Loucy (cell line): Measurements from ENCODE around the gene KIF11.

Experiments used
- H2AFZ ChIP-seq: fragments of 200-600 bp; sonication (generic); 2 replicates; pipeline ENCODE4 v1.6.0; 2016; ENCODE audit warnings: antibody characterized with exemption, mild to moderate bottlenecking, low read length, moderate library complexity
- H3F3A ChIP-seq: fragments of 200-600 bp; 2 replicates; pipeline ENCODE4 v1.6.0; 2016; ENCODE audit warnings: antibody characterized with exemption, low read depth, mild to moderate bottlenecking
- H3K27me3 ChIP-seq: fragments of 200-600 bp; sonication (generic); 2 replicates; pipeline ENCODE4 v1.6.1; 2014; ENCODE audit warnings: low read length, mild to moderate bottlenecking; ENCODE audit not compliant: insufficient read depth, poor library complexity, severe bottlenecking
- H3K36me3 ChIP-seq: fragments of 200-600 bp; sonication (generic); 2 replicates; pipeline ENCODE4 v1.6.1; 2016; ENCODE audit warnings: low read length; ENCODE audit not compliant: insufficient read depth
- H3K4me1 ChIP-seq: fragments of 200-600 bp; sonication (generic); 2 replicates; pipeline ENCODE4 v1.5.1; 2014; ENCODE audit warnings: low read length, mild to moderate bottlenecking; ENCODE audit not compliant: insufficient read depth, poor library complexity, severe bottlenecking
- H3K4me2 ChIP-seq: fragments of 200-600 bp; sonication (generic); 2 replicates; pipeline ENCODE4 v1.6.0; 2014; ENCODE audit warnings: antibody characterized with exemption, low read length, low read depth, mild to moderate bottlenecking; ENCODE audit not compliant: poor library complexity, severe bottlenecking
- H3K4me3 ChIP-seq: fragments of 200-600 bp; sonication (generic); 2 replicates; pipeline ENCODE4 v1.5.1; 2014; ENCODE audit warnings: low read length, mild to moderate bottlenecking, mixed read lengths; ENCODE audit not compliant: poor library complexity, severe bottlenecking
- H3K79me2 ChIP-seq: fragments of 200-600 bp; sonication (generic); 2 replicates; pipeline ENCODE4 v1.6.1; 2014; ENCODE audit warnings: low read length; ENCODE audit not compliant: insufficient read depth
- H3K9ac ChIP-seq: fragments of 200-600 bp; sonication (generic); 2 replicates; pipeline ENCODE4 v1.6.0; 2014; ENCODE audit warnings: mild to moderate bottlenecking, low read depth, low read length, moderate library complexity; ENCODE audit not compliant: poor library complexity, severe bottlenecking
- H3K9me2 ChIP-seq: fragments of 200-600 bp; sonication (generic); replicated peaks from 2 replicates; pipeline ENCODE4 v1.6.1; 2016; ENCODE audit warnings: low read depth, low read length, mixed read lengths
- H3K9me3 ChIP-seq: fragments of 200-600 bp; sonication (generic); 2 replicates; pipeline ENCODE4 v1.6.1; 2014; ENCODE audit warnings: mild to moderate bottlenecking, antibody characterized with exemption, low read length, low read depth; ENCODE audit not compliant: insufficient read depth
- H4K20me1 ChIP-seq: fragments of 200-600 bp; sonication (generic); 2 replicates; pipeline ENCODE4 v1.6.0; 2014; ENCODE audit warnings: antibody characterized with exemption, low read length, mild to moderate bottlenecking; ENCODE audit not compliant: insufficient read depth, poor library complexity, severe bottlenecking
- CTCF ChIP-seq: fragments of 200-600 bp; sonication (generic); conservative IDR thresholded peaks from 2 replicates; pipeline ENCODE4 v1.5.1; 2014; ENCODE audit warnings: mild to moderate bottlenecking, antibody characterized with exemption, low read length
- EZH2phosphoT487 ChIP-seq: fragments of 200-600 bp; IDR thresholded peaks from 2 replicates; pipeline ENCODE4 v1.6.1; 2018; ENCODE audit warnings: antibody characterized with exemption, mild to moderate bottlenecking, moderate library complexity, borderline replicate concordance

The KIF11 gene

GRCh38 chr10:92690915-92691590, 98.1 kb downstream of the KIF11 start:
- TF ChIP-seq EZH2phosphoT487 (no peak; the same call in 1 of the 2 replicates), CTCF (no peak)
- H3K9ac ChIP-seq: peak overlapping the region; percentile 97
- H3K79me2 ChIP-seq: peaks cover 72% of the 10 kb centered on the region

GRCh38 chr10:92691591-92692079, 98.7 kb downstream of the KIF11 start:
- peak overlapping the region; percentile 94 for H3K4me3 ChIP-seq
- peaks cover 18% of the 10 kb centered on the region for H3K27me3 ChIP-seq

More at GRCh38 chr10:92690915-92691590, 98.1 kb downstream of the KIF11 start:
- peaks cover 42% of the 10 kb centered on the region for H3K4me1 ChIP-seq
- peaks cover 40% of the 10 kb centered on the region for H3K36me3 ChIP-seq
- H4K20me1 ChIP-seq: peaks cover 51% of the 10 kb centered on the region
- no peaks in the 10 kb centered on the region for H3K9me2 ChIP-seq
- peak overlapping the region; percentile 94 for H3K4me3 ChIP-seq
- H3K27me3 ChIP-seq: peaks cover 18% of the 10 kb centered on the region
- H3F3A ChIP-seq: peaks cover 12% of the 10 kb centered on the region
- no peak overlapping the region for H2AFZ ChIP-seq
- H3K4me2 ChIP-seq: peak overlapping the region; percentile 94
- H3K9me3 ChIP-seq: no peaks in the 10 kb centered on the region

GRCh38 chr10:92692080-92692671, 99.2 kb downstream of the KIF11 start:
- H3K9ac ChIP-seq: peak overlapping the region; percentile 97
- H3K27me3 ChIP-seq: peaks cover 18% of the 10 kb centered on the region
- H3K4me2 ChIP-seq: peak overlapping the region; percentile 94
- H3F3A ChIP-seq: peaks cover 14% of the 10 kb centered on the region
- peak overlapping the region; percentile 94 for H3K4me3 ChIP-seq
- H3K4me1 ChIP-seq: peaks cover 52% of the 10 kb centered on the region
- peaks cover 83% of the 10 kb centered on the region for H3K79me2 ChIP-seq
- no peaks in the 10 kb centered on the region for H3K9me3 ChIP-seq
- TF ChIP-seq EZH2phosphoT487 (no peak), CTCF (no peak)
- H3K9me2 ChIP-seq: no peaks in the 10 kb centered on the region
- H3K36me3 ChIP-seq: peaks cover 40% of the 10 kb centered on the region
- H2AFZ ChIP-seq: no peak overlapping the region
- H4K20me1 ChIP-seq: peaks cover 56% of the 10 kb centered on the region

More at GRCh38 chr10:92691591-92692079, 98.7 kb downstream of the KIF11 start:
- no peaks in the 10 kb centered on the region for H3K9me3 ChIP-seq
- no peak overlapping the region for H2AFZ ChIP-seq
- peak overlapping the region; percentile 94 for H3K4me2 ChIP-seq
- peaks cover 40% of the 10 kb centered on the region for H3K36me3 ChIP-seq
- H3K9me2 ChIP-seq: no peaks in the 10 kb centered on the region
- H3F3A ChIP-seq: peaks cover 12% of the 10 kb centered on the region
- no peak for TF ChIP-seq EZH2phosphoT487
- TF ChIP-seq CTCF: no peak
- H3K4me1 ChIP-seq: peaks cover 47% of the 10 kb centered on the region
- peaks cover 78% of the 10 kb centered on the region for H3K79me2 ChIP-seq
- peaks cover 51% of the 10 kb centered on the region for H4K20me1 ChIP-seq
- H3K9ac ChIP-seq: peak overlapping the region; percentile 97
